K562 (cell line): ENCODE data around the gene MEA1. TPM values are rescaled to one million over a fixed set of nuclear protein-coding genes. Genes with fewer than 3 reads are reported as not detected.

Experiments used
- ATAC-seq: fragments of 200-7000 bp; cut with Tn5 transposase; 3 replicates; pipeline ENCODE4 v1.9.1; 2020; ENCODE audit warnings: moderate library complexity
- BruUV-seq: library from RNA; stranded (reverse); fragments of 400-500 nt; replicated peaks from 2 replicates; lab custom pipeline; 2021; lab: Mats Ljungman, UMichigan
- CTCF ChIA-PET: fragments of 300-600 bp; formaldehyde crosslinking; extraction: SDS; loops from one replicate; lab custom pipeline; 2021; ENCODE audit warnings: low intra/inter-chr PET ratio; lab: Yijun Ruan, JAX
- POLR2A ChIA-PET: fragments of 300-600, 350-650 bp; sonication (Branson Sonifier 250); formaldehyde crosslinking; extraction: SDS; loops from one replicate; lab custom pipeline; 2021; ENCODE audit warnings: antibody characterized with exemption, inconsistent platforms; lab: Yijun Ruan, JAX
- DNase-seq, 4 experiments: peaks; one replicate each; pipeline versions ENCODE4 v3.0.0 to v3.0.0-alpha.2; 2011 to 2018; ENCODE audit warnings: low spot score in 3 of 4, mixed read lengths in 3 of 4; ENCODE audit errors: extremely low read depth in 1 of 4
- FAIRE-seq: peaks from 2 replicates; lab custom pipeline; 2011; peaks lifted over from hg19 to GRCh38; lab: Jason Lieb, UNC
- H2AFZ ChIP-seq: 2 replicates; pipeline ENCODE4 v1.6.0; 2011; ENCODE audit warnings: low read depth, low read length, control low read depth, inconsistent platforms
- H3K27ac ChIP-seq: fragments of 200-600 bp; 3 replicates; pipeline ENCODE4 v1.8.0; 2011; ENCODE audit warnings: low read depth, mild to moderate bottlenecking, control low read depth, inconsistent platforms, low read length, moderate library complexity, mixed read lengths; ENCODE audit errors: extremely low read depth
- H3K27me3 ChIP-seq, 2 experiments: fragments of 300-600 bp in 1 of 2; 2 replicates in 1 of 2; 3 replicates in 1 of 2; pipeline versions ENCODE4 v1.6.0 to v1.8.0; 2011; ENCODE audit warnings: inconsistent platforms in 2 of 2, low read length in 2 of 2, mild to moderate bottlenecking in 1 of 2, mixed read lengths in 1 of 2, moderate library complexity in 1 of 2; ENCODE audit not compliant: control insufficient read depth in 2 of 2, insufficient read depth in 2 of 2
- H3K36me3 ChIP-seq: fragments of 300-600 bp; 3 replicates; pipeline ENCODE4 v1.8.0; 2011; ENCODE audit warnings: mild to moderate bottlenecking, low read length, inconsistent platforms; ENCODE audit not compliant: control insufficient read depth, insufficient read depth
- H3K4me1 ChIP-seq, 2 experiments: fragments of 200-600 bp in 1 of 2; replicated peaks in 1 of 2; 2 replicates in 1 of 2; 3 replicates in 1 of 2; pipeline versions ENCODE4 v1.5.1 to v1.8.0; 2011; ENCODE audit warnings: inconsistent platforms in 2 of 2, low read length in 2 of 2, mild to moderate bottlenecking in 1 of 2, mixed read lengths in 1 of 2, moderate library complexity in 1 of 2; ENCODE audit not compliant: control insufficient read depth in 2 of 2, insufficient read depth in 2 of 2
- H3K4me2 ChIP-seq: 2 replicates; pipeline ENCODE4 v1.6.1; 2011; ENCODE audit warnings: low read length, control low read depth, inconsistent platforms, mixed read lengths; ENCODE audit not compliant: insufficient read depth
- H3K4me3 ChIP-seq: fragments of 200-600 bp; sonication (generic), shearing (Covaris generic); 2 replicates; pipeline ENCODE4 v1.5.1; 2016; ENCODE audit warnings: control low read depth, inconsistent platforms
- H3K79me2 ChIP-seq: fragments of 200-600 bp; 3 replicates; pipeline ENCODE4 v1.8.0; 2011; ENCODE audit warnings: low read length, inconsistent platforms; ENCODE audit not compliant: control insufficient read depth, insufficient read depth
- H3K9ac ChIP-seq, 2 experiments: 2 replicates each; pipeline versions ENCODE4 v1.6.0 to v1.6.1; 2011; ENCODE audit warnings: low read depth in 2 of 2, low read length in 2 of 2, control low read depth in 1 of 2, inconsistent platforms in 1 of 2, mild to moderate bottlenecking in 1 of 2, mixed read lengths in 1 of 2; ENCODE audit not compliant: insufficient read depth in 1 of 2
- H3K9me1 ChIP-seq: one replicate; pipeline ENCODE4 v1.6.0; 2011; ENCODE audit warnings: inconsistent platforms, mild to moderate bottlenecking, low read length, moderate library complexity; ENCODE audit not compliant: control insufficient read depth, insufficient read depth
- H3K9me3 ChIP-seq: replicated peaks from 2 replicates; pipeline ENCODE4 v1.5.1; 2011; ENCODE audit warnings: low read depth, low read length, inconsistent platforms; ENCODE audit not compliant: control insufficient read depth, insufficient read depth
- H4K20me1 ChIP-seq: replicated peaks from 2 replicates; pipeline ENCODE4 v1.6.1; 2011; ENCODE audit warnings: low read length, inconsistent platforms, mixed read lengths; ENCODE audit not compliant: control insufficient read depth, insufficient read depth
- CBFB ChIP-seq: sonication (generic); formaldehyde crosslinking; IDR thresholded peaks from 2 replicates; pipeline ENCODE4 v1.4.0; 2020; ENCODE audit warnings: mild to moderate bottlenecking, missing genetic modification reagents
- FOXM1 ChIP-seq, 2 experiments: fragments of 450-650 bp in 1 of 2; sonication (generic) in 1 of 2; formaldehyde crosslinking in 1 of 2; IDR thresholded peaks; 2 replicates each; pipeline versions ENCODE4 v1.6.1 to v1.9.0; 2017 to 2022; ENCODE audit warnings: low read depth in 2 of 2, mild to moderate bottlenecking in 2 of 2, missing genetic modification reagents in 1 of 2, moderate library complexity in 1 of 2
- HNRNPK ChIP-seq: fragments of 200-400 bp; formaldehyde crosslinking; IDR thresholded peaks from one replicate; pipeline ENCODE4 v1.6.1; 2018; ENCODE audit warnings: mild to moderate bottlenecking, low read depth, low read length; ENCODE audit not compliant: poor library complexity, severe bottlenecking
- RBM25 ChIP-seq: fragments of 200-400 bp; formaldehyde crosslinking; IDR thresholded peaks from 2 replicates; pipeline ENCODE4 v1.6.1; 2018; ENCODE audit warnings: low read length, low read depth, moderate library complexity; ENCODE audit not compliant: severe bottlenecking
- REST ChIP-seq, 2 experiments: fragments of 450-650 bp; formaldehyde crosslinking in 1 of 2; IDR thresholded peaks; 2 replicates each; pipeline versions ENCODE4 v1.4.0 to v1.6.1; 2014 to 2020; ENCODE audit warnings: mild to moderate bottlenecking in 2 of 2, borderline replicate concordance in 1 of 2, low read depth in 1 of 2
- RNF219 ChIP-seq: fragments of 250-450 bp; sonication (Bioruptor Pico); IDR thresholded peaks from 2 replicates; pipeline ENCODE4 v1.5.0; 2022; ENCODE audit warnings: mild to moderate bottlenecking
- ZBTB7A ChIP-seq: IDR thresholded peaks from 2 replicates; pipeline ENCODE4 v1.6.1; 2011; ENCODE audit warnings: low read depth, mild to moderate bottlenecking, low read length, moderate library complexity, borderline replicate concordance; ENCODE audit not compliant: control insufficient read depth
- WGBS: fragments of 100-300 bp; shearing (Covaris generic); methylation state at CpG from one replicate; pipeline ENCODE4 v1.1.6; 2016; ENCODE audit warnings: low coverage, mixed read lengths; ENCODE audit not compliant: insufficient coverage; ENCODE audit errors: missing lambda C conversion rate; 5-methylcytosine and 5-hydroxymethylcytosine counted together
- in situ Hi-C: fragments of 300-500 bp; cut with MboI; formaldehyde crosslinking; loops from 4 replicates; pipeline ENCODE4 v1.15.0; 2018; ENCODE audit warnings: inconsistent platforms, mixed read lengths
- intact Hi-C: fragments of 100-400 bp; cut with micrococcal nuclease; formaldehyde crosslinking; loops from 2 replicates; pipeline ENCODE4 v1.14.2; 2022
- polyA plus RNA-seq, 8 experiments: library from polyadenylated mRNA; depleted of rRNA in 4 of 8; stranded (reverse) in 5 of 8; unstranded in 3 of 8; fragments of >200 nt; fragmentation: Nextera tagmentation in 2 of 8; fragmentation: Illumina TruSeq in 1 of 8; extraction: Ambion mirVana in 2 of 8; extraction: Trizol in 1 of 8; gene quantifications; 2 replicates each; pipeline versions ENCODE4 v1.2.1 to v1.2.3, GENCODE V29; 2011 to 2014; ENCODE audit warnings: inconsistent platforms in 1 of 8, missing spikeins in 1 of 8
- total RNA-seq, 7 experiments: library from RNA; depleted of rRNA in 6 of 7; stranded (reverse); fragments of >200 nt in 6 of 7; fragmentation: Illumina TruSeq in 2 of 7; extraction: Trizol in 2 of 7; gene quantifications; 2 replicates each; pipeline versions ENCODE4 v1.2.1 to v1.2.3, GENCODE V29; 2011 to 2021; ENCODE audit warnings: low replicate concordance in 1 of 7

The MEA1 gene
- total and polyA plus RNA-seq, 9 of the 15 experiments (the other 6 are each of a cell fraction or from before 2014, with no cell fraction given) = 86.8 to 210 (median 152) TPM

- TF ChIP-seq CBFB (CRISPR knock-in tag) (no peak), RBM25 (no peak), FOXM1 (IDR thresholded peaks at IDR 0.05; ENCODE audit: low read depth) (no peak), FOXM1 (CRISPR knock-in tag; IDR thresholded peaks at IDR 0.05; ENCODE audit: low read depth) (no peak)
Observed at GRCh38 chr6:42966571-42966970, 47.2 kb downstream of the MEA1 start (continued).

GRCh38 chr6:42963855-42964605 lies 49.7 kb downstream of the MEA1 start:
- POLR2A ChIA-PET = interaction anchor here (0.5 to 3.5 kb wide), 5 partner anchors 10 to 701 kb away, joined by 3 to 22 read pairs (median 4); no protein-coding TSS in a partner anchor
- BruUV-seq = TSS peak; percentile 35
- Histone ChIP-seq H2AFZ (no peak overlapping the region), H3K36me3 (peaks cover 41% of the 10 kb centered on the region; the same call in 2 of the 3 replicates), H3K9ac (peak overlapping the region in 1 of 2 experiments; percentile 72; a peak in 2 of 4 replicates), H3K27ac (no peak overlapping the region), H3K4me3 (no peak overlapping the region), H3K27me3 (no peaks in the 10 kb centered on the region), H4K20me1 (no peaks in the 10 kb centered on the region), H3K4me2 (no peak overlapping the region), H3K9me3 (no peaks in the 10 kb centered on the region), H3K9me1 (no peaks in the 10 kb centered on the region), H3K4me1 (peaks cover 0 to 14% of the 10 kb centered on the region in 2 experiments; a peak in 2 of 5 replicates), H3K79me2 (no peaks in the 10 kb centered on the region)
- DNase-seq (peak; percentile 75 to 87 (median 81)), FAIRE-seq (peak; percentile 97), ATAC-seq (peak; percentile 98)
- CTCF ChIA-PET = interaction anchor here (0.8 to 2.6 kb wide), 2 partner anchors 107 to 179 kb away, joined by 3 to 14 read pairs; no protein-coding TSS in a partner anchor
- intact Hi-C loops (loop anchor here (2.0 to 5.0 kb wide), 2 partner anchors 62 to 179 kb away; no protein-coding TSS in a partner anchor), in situ Hi-C loops (no loop called here)
- 63% methylated on average over 9 of the region's 9 CpGs for WGBS
- TF ChIP-seq ZBTB7A = peak; percentile 16; the same call in 1 of the 2 replicates
- TF ChIP-seq REST (IDR thresholded peaks at IDR 0.05; ENCODE audit: borderline replicate concordance) = peak; percentile 72; the same call in 1 of the 2 replicates
- TF ChIP-seq REST (CRISPR knock-in tag; IDR thresholded peaks at IDR 0.05; ENCODE audit: low read depth) = no peak
- no peak for TF ChIP-seq HNRNPK
- no peak for TF ChIP-seq RNF219 (CRISPR knock-in tag)
